HepG2 (cell line): ENCODE measurements around the gene MINDY3. TPM values are rescaled to one million over a fixed set of nuclear protein-coding genes. Genes with fewer than 3 reads are reported as not detected.

ENCODE experiments used
- ATAC-seq: fragments of 200-7000 bp; cut with Tn5 transposase; 3 replicates; pipeline ENCODE4 v1.9.1; 2020; ENCODE audit warnings: mild to moderate bottlenecking, moderate library complexity
- BruUV-seq: library from RNA; stranded (reverse); fragments of 400-500 nt; replicated peaks from 2 replicates; lab custom pipeline; 2021; lab: Mats Ljungman, UMichigan
- CTCF ChIA-PET: fragments of 300-600 bp; formaldehyde crosslinking; extraction: SDS; loops from one replicate; lab custom pipeline; 2021; ENCODE audit warnings: low total read pairs, inconsistent platforms, low intra/inter-chr PET ratio; lab: Yijun Ruan, JAX
- POLR2A ChIA-PET: fragments of 350-600 bp; sonication (Branson Sonifier 250); formaldehyde crosslinking; loops from one replicate; lab custom pipeline; 2020; ENCODE audit warnings: antibody characterized with exemption, inconsistent platforms; lab: Yijun Ruan, JAX
- DNase-seq: peaks from one replicate; pipeline ENCODE4 v3.0.0-alpha.2; 2015; ENCODE audit warnings: low spot score
- FAIRE-seq: peaks from 3 replicates; lab custom pipeline; 2011; peaks lifted over from hg19 to GRCh38; lab: Jason Lieb, UNC
- H2AFZ ChIP-seq: one replicate; pipeline ENCODE4 v1.6.1; 2011; ENCODE audit warnings: low read length, inconsistent platforms
- H3K27ac ChIP-seq: fragments of 300-600 bp; 3 replicates; pipeline ENCODE4 v1.8.0; 2011; ENCODE audit warnings: mixed run types, mild to moderate bottlenecking, mixed read lengths, low read length, inconsistent platforms; ENCODE audit not compliant: insufficient read depth; ENCODE audit errors: extremely low read length
- H3K27me3 ChIP-seq, 2 experiments: fragments of 200-600 bp in 1 of 2; 2 replicates in 1 of 2; 3 replicates in 1 of 2; pipeline versions ENCODE4 v1.6.0 to v1.8.0; 2011; ENCODE audit warnings: low read length in 2 of 2, mild to moderate bottlenecking in 2 of 2, moderate library complexity in 2 of 2, inconsistent platforms in 1 of 2; ENCODE audit not compliant: insufficient read depth in 2 of 2, control insufficient read depth in 1 of 2
- H3K36me3 ChIP-seq, 2 experiments: fragments of 200-600 bp in 1 of 2; replicated peaks in 1 of 2; 2 replicates in 1 of 2; 3 replicates in 1 of 2; pipeline versions ENCODE4 v1.5.1 to v1.8.0; 2011; ENCODE audit warnings: low read length in 2 of 2, inconsistent platforms in 1 of 2; ENCODE audit not compliant: insufficient read depth in 2 of 2, control insufficient read depth in 1 of 2
- H3K4me1 ChIP-seq: 2 replicates; pipeline ENCODE4 v1.5.1; 2012; ENCODE audit warnings: low read length, inconsistent platforms; ENCODE audit not compliant: insufficient read depth
- H3K4me2 ChIP-seq: 2 replicates; pipeline ENCODE4 v1.6.0; 2011; ENCODE audit warnings: low read depth, low read length, inconsistent platforms
- H3K4me3 ChIP-seq, 3 experiments: fragments of 200-600 bp in 1 of 3; sonication (generic), shearing (Covaris generic) in 1 of 3; replicated peaks in 1 of 3; 2 replicates each; pipeline ENCODE4 v1.5.1; 2011 to 2016; ENCODE audit warnings: low read length in 3 of 3, inconsistent platforms in 2 of 3, low read depth in 2 of 3, mild to moderate bottlenecking in 2 of 3, control low read depth in 1 of 3, mixed read lengths in 1 of 3; ENCODE audit not compliant: insufficient read depth in 1 of 3
- H3K79me2 ChIP-seq: one replicate; pipeline ENCODE4 v1.6.1; 2011; ENCODE audit warnings: low read length, inconsistent platforms; ENCODE audit not compliant: insufficient read depth
- H3K9ac ChIP-seq: 2 replicates; pipeline ENCODE4 v1.6.0; 2011; ENCODE audit warnings: mild to moderate bottlenecking, low read depth, low read length, inconsistent platforms; ENCODE audit not compliant: insufficient read depth
- H3K9me3 ChIP-seq: 2 replicates; pipeline ENCODE4 v1.5.1; 2012; ENCODE audit warnings: mild to moderate bottlenecking, low read length
- H4K20me1 ChIP-seq: 2 replicates; pipeline ENCODE4 v1.6.0; 2011; ENCODE audit warnings: inconsistent platforms, mild to moderate bottlenecking, low read length, moderate library complexity; ENCODE audit not compliant: insufficient read depth
- MLX ChIP-seq: IDR thresholded peaks from 2 replicates; pipeline ENCODE4 v1.6.1; 2016
- POGK ChIP-seq: sonication (generic); formaldehyde crosslinking; conservative IDR thresholded peaks from 2 replicates; pipeline ENCODE4 v1.8.0; 2022; ENCODE audit warnings: mild to moderate bottlenecking, moderate library complexity, missing genetic modification reagents
- RERE ChIP-seq: IDR thresholded peaks from 2 replicates; pipeline ENCODE4 v1.6.1; 2016; ENCODE audit warnings: low read depth, missing genetic modification reagents, missing compliant biosample characterization
- ZNF142 ChIP-seq: sonication (generic); formaldehyde crosslinking; IDR thresholded peaks from 2 replicates; pipeline ENCODE4 v1.4.0; 2020; ENCODE audit warnings: missing genetic modification reagents
- ZNF432 ChIP-seq: sonication (generic); formaldehyde crosslinking; IDR thresholded peaks from 2 replicates; pipeline ENCODE4 v1.5.0; 2020; ENCODE audit warnings: missing genetic modification reagents, mild to moderate bottlenecking, borderline replicate concordance
- ZNF44 ChIP-seq: sonication (generic); formaldehyde crosslinking; IDR thresholded peaks from 2 replicates; pipeline ENCODE4 v1.5.1; 2020; ENCODE audit warnings: mild to moderate bottlenecking, missing genetic modification reagents
- ZNF468 ChIP-seq: sonication (generic); formaldehyde crosslinking; IDR thresholded peaks from 2 replicates; pipeline ENCODE4 v1.8.0; 2022; ENCODE audit warnings: mild to moderate bottlenecking, moderate library complexity, missing genetic modification reagents
- ZNF510 ChIP-seq: sonication (generic); formaldehyde crosslinking; IDR thresholded peaks from 2 replicates; pipeline ENCODE4 v1.4.0; 2020; ENCODE audit warnings: low read depth, mild to moderate bottlenecking, missing genetic modification reagents
- WGBS: methylation state at CpG from one replicate; pipeline ENCODE4 v1.1.6; 2017; ENCODE audit warnings: low lambda C conversion rate; 5-methylcytosine and 5-hydroxymethylcytosine counted together
- in situ Hi-C: cut with HindIII; loops from 2 replicates; pipeline ENCODE4 v1.10.0; 2017; ENCODE audit warnings: low pct_unique_long_range_greater_than_20kb; ENCODE audit not compliant: extremely low pct_ligation_motif_present
- intact Hi-C: fragments of 100-400 bp; cut with micrococcal nuclease; formaldehyde crosslinking; loops from one replicate; pipeline ENCODE4 v1.10.0; 2022; ENCODE audit not compliant: unreplicated experiment
- polyA plus RNA-seq, 8 experiments: library from polyadenylated mRNA; depleted of rRNA in 3 of 8; stranded (reverse) in 7 of 8; unstranded in 1 of 8; fragments of >200 nt; fragmentation: Illumina TruSeq in 4 of 8; extraction: Trizol in 4 of 8; gene quantifications; 2 replicates each; pipeline versions ENCODE4 v1.2.1 to v1.2.3, GENCODE V29; 2011 to 2016; ENCODE audit warnings: low read depth in 4 of 8, missing spikeins in 1 of 8, mixed read lengths in 1 of 8; ENCODE audit not compliant: insufficient read depth in 1 of 8
- total RNA-seq, 5 experiments: library from RNA; depleted of rRNA; stranded (reverse); fragments of >200 nt; fragmentation: Illumina TruSeq; extraction: Trizol; gene quantifications; 2 replicates each; pipeline ENCODE4 v1.2.3, GENCODE V29; 2016; ENCODE audit warnings: low read depth in 1 of 5

Gene MINDY3
- total and polyA plus RNA-seq, 2 of the 13 experiments (the other 11 are each of a cell fraction or from before 2014, with no cell fraction given): 6.4 to 17.5 TPM

GRCh38 chr10:15751046-15751445, 109.3 kb downstream of the MINDY3 start (continued):
- no peak for TF ChIP-seq ZNF142 (CRISPR knock-in tag)
- no peak for TF ChIP-seq ZNF510 (CRISPR knock-in tag)

- H3K9ac ChIP-seq: no peak overlapping the region
- intact Hi-C loops (no loop called here), in situ Hi-C loops (no loop called here)
- H2AFZ ChIP-seq: no peak overlapping the region
- FAIRE-seq: no peak
- CTCF ChIA-PET: no interaction called here
- no peak for DNase-seq
- ATAC-seq: peak; percentile 38; the same call in 2 of the 3 replicates
- no peaks in the 10 kb centered on the region for H3K79me2 ChIP-seq
- H3K9me3 ChIP-seq: no peaks in the 10 kb centered on the region
- POLR2A ChIA-PET: no interaction called here
- no peak overlapping the region for H3K27ac ChIP-seq
- no TSS peak for BruUV-seq
- H4K20me1 ChIP-seq: no peaks in the 10 kb centered on the region
- no peak overlapping the region for H3K4me2 ChIP-seq
- peaks cover 0 to 2% of the 10 kb centered on the region in 2 experiments; a peak in 1 of 5 replicates for H3K27me3 ChIP-seq
- no peaks in the 10 kb centered on the region for H3K36me3 ChIP-seq
- H3K4me1 ChIP-seq: no peaks in the 10 kb centered on the region
- no peak overlapping the region for H3K4me3 ChIP-seq
- 0% methylated on average over 3 of the region's 3 CpGs for WGBS
- TF ChIP-seq RERE (CRISPR knock-in tag) (no peak), MLX (CRISPR knock-in tag) (no peak), ZNF432 (no peak), ZNF44 (CRISPR knock-in tag) (no peak), POGK (no peak), ZNF468 (CRISPR knock-in tag) (no peak)
Measured at GRCh38 chr10:15748126-15748525, 112.2 kb downstream of the MINDY3 start.
